Loucy (cell line): ENCODE results near the gene GRK6.

Experiments
- H2AFZ ChIP-seq: fragments of 200-600 bp; sonication (generic); 2 replicates; pipeline ENCODE4 v1.6.0; 2016; ENCODE audit warnings: antibody characterized with exemption, mild to moderate bottlenecking, low read length, moderate library complexity
- H3F3A ChIP-seq: fragments of 200-600 bp; 2 replicates; pipeline ENCODE4 v1.6.0; 2016; ENCODE audit warnings: antibody characterized with exemption, low read depth, mild to moderate bottlenecking
- H3K27me3 ChIP-seq: fragments of 200-600 bp; sonication (generic); 2 replicates; pipeline ENCODE4 v1.6.1; 2014; ENCODE audit warnings: low read length, mild to moderate bottlenecking; ENCODE audit not compliant: insufficient read depth, poor library complexity, severe bottlenecking
- H3K36me3 ChIP-seq: fragments of 200-600 bp; sonication (generic); 2 replicates; pipeline ENCODE4 v1.6.1; 2016; ENCODE audit warnings: low read length; ENCODE audit not compliant: insufficient read depth
- H3K4me1 ChIP-seq: fragments of 200-600 bp; sonication (generic); 2 replicates; pipeline ENCODE4 v1.5.1; 2014; ENCODE audit warnings: low read length, mild to moderate bottlenecking; ENCODE audit not compliant: insufficient read depth, poor library complexity, severe bottlenecking
- H3K4me2 ChIP-seq: fragments of 200-600 bp; sonication (generic); 2 replicates; pipeline ENCODE4 v1.6.0; 2014; ENCODE audit warnings: antibody characterized with exemption, low read length, low read depth, mild to moderate bottlenecking; ENCODE audit not compliant: poor library complexity, severe bottlenecking
- H3K4me3 ChIP-seq: fragments of 200-600 bp; sonication (generic); 2 replicates; pipeline ENCODE4 v1.5.1; 2014; ENCODE audit warnings: low read length, mild to moderate bottlenecking, mixed read lengths; ENCODE audit not compliant: poor library complexity, severe bottlenecking
- H3K79me2 ChIP-seq: fragments of 200-600 bp; sonication (generic); 2 replicates; pipeline ENCODE4 v1.6.1; 2014; ENCODE audit warnings: low read length; ENCODE audit not compliant: insufficient read depth
- H3K9ac ChIP-seq: fragments of 200-600 bp; sonication (generic); 2 replicates; pipeline ENCODE4 v1.6.0; 2014; ENCODE audit warnings: mild to moderate bottlenecking, low read depth, low read length, moderate library complexity; ENCODE audit not compliant: poor library complexity, severe bottlenecking
- H3K9me2 ChIP-seq: fragments of 200-600 bp; sonication (generic); replicated peaks from 2 replicates; pipeline ENCODE4 v1.6.1; 2016; ENCODE audit warnings: low read depth, low read length, mixed read lengths
- H3K9me3 ChIP-seq: fragments of 200-600 bp; sonication (generic); 2 replicates; pipeline ENCODE4 v1.6.1; 2014; ENCODE audit warnings: mild to moderate bottlenecking, antibody characterized with exemption, low read length, low read depth; ENCODE audit not compliant: insufficient read depth
- H4K20me1 ChIP-seq: fragments of 200-600 bp; sonication (generic); 2 replicates; pipeline ENCODE4 v1.6.0; 2014; ENCODE audit warnings: antibody characterized with exemption, low read length, mild to moderate bottlenecking; ENCODE audit not compliant: insufficient read depth, poor library complexity, severe bottlenecking
- CTCF ChIP-seq: fragments of 200-600 bp; sonication (generic); conservative IDR thresholded peaks from 2 replicates; pipeline ENCODE4 v1.5.1; 2014; ENCODE audit warnings: mild to moderate bottlenecking, antibody characterized with exemption, low read length
- EZH2phosphoT487 ChIP-seq: fragments of 200-600 bp; IDR thresholded peaks from 2 replicates; pipeline ENCODE4 v1.6.1; 2018; ENCODE audit warnings: antibody characterized with exemption, mild to moderate bottlenecking, moderate library complexity, borderline replicate concordance

Gene GRK6

GRCh38 chr5:177393990-177394389, 32.5 kb upstream of the GRK6 start:
- H3K79me2 ChIP-seq: no peaks in the 10 kb centered on the region
- no peak for TF ChIP-seq EZH2phosphoT487
- TF ChIP-seq CTCF: no peak

GRCh38 chr5:177396078-177396477, 30.4 kb upstream of the GRK6 start:
- Histone ChIP-seq H4K20me1 (no peaks in the 10 kb centered on the region), H3K4me3 (no peak overlapping the region), H3F3A (no peaks in the 10 kb centered on the region), H2AFZ (no peak overlapping the region), H3K27me3 (no peaks in the 10 kb centered on the region), H3K9me2 (no peaks in the 10 kb centered on the region), H3K79me2 (no peaks in the 10 kb centered on the region), H3K4me1 (peaks cover 2% of the 10 kb centered on the region), H3K36me3 (no peaks in the 10 kb centered on the region), H3K9ac (no peak overlapping the region), H3K9me3 (no peaks in the 10 kb centered on the region), H3K4me2 (no peak overlapping the region)
- TF ChIP-seq CTCF (no peak), EZH2phosphoT487 (no peak)

More at GRCh38 chr5:177393990-177394389, 32.5 kb upstream of the GRK6 start:
- H3K9me2 ChIP-seq: no peaks in the 10 kb centered on the region
- H3K4me2 ChIP-seq: no peak overlapping the region
- no peaks in the 10 kb centered on the region for H3K36me3 ChIP-seq
- no peaks in the 10 kb centered on the region for H3F3A ChIP-seq
- no peaks in the 10 kb centered on the region for H4K20me1 ChIP-seq
- H2AFZ ChIP-seq: no peak overlapping the region
- H3K9me3 ChIP-seq: no peaks in the 10 kb centered on the region
- H3K27me3 ChIP-seq: no peaks in the 10 kb centered on the region
- H3K9ac ChIP-seq: no peak overlapping the region
- peaks cover 16% of the 10 kb centered on the region for H3K4me1 ChIP-seq
- no peak overlapping the region for H3K4me3 ChIP-seq

GRCh38 chr5:177396807-177397206, 29.7 kb upstream of the GRK6 start:
- Histone ChIP-seq H3K36me3 (no peaks in the 10 kb centered on the region), H3K4me3 (no peak overlapping the region), H2AFZ (no peak overlapping the region), H3K9me3 (no peaks in the 10 kb centered on the region), H3K9me2 (no peaks in the 10 kb centered on the region), H3K4me1 (peaks cover 2% of the 10 kb centered on the region), H3K4me2 (no peak overlapping the region), H3K9ac (no peak overlapping the region), H3K27me3 (no peaks in the 10 kb centered on the region), H3F3A (no peaks in the 10 kb centered on the region), H3K79me2 (no peaks in the 10 kb centered on the region), H4K20me1 (no peaks in the 10 kb centered on the region)
- TF ChIP-seq EZH2phosphoT487 (no peak), CTCF (no peak)
